Gastrocnemius medialis (tissue), 4 donors: ENCODE results near the gene GLT8D1.

ENCODE experiments used
- POLR2A ChIP-seq, 2 donors: fragments of 450-650 bp; IDR thresholded peaks; one replicate each; pipeline ENCODE4 v1.6.1; 2017; ENCODE audit warnings: antibody characterized with exemption in 2 of 2, mild to moderate bottlenecking in 2 of 2, moderate library complexity in 2 of 2
- TF ChIP-seq, protein P1 (sequence below), 5 experiments: fragments of 450-650 bp in 3 of 5; fragments of 200-600 bp in 2 of 5; sonication (generic) in 2 of 5; IDR thresholded peaks in 4 of 5; conservative IDR thresholded peaks in 1 of 5; 1 replicate in 4 of 5; 2 replicates in 1 of 5; pipeline ENCODE4 v1.5.1; 2016 to 2019; ENCODE audit warnings: antibody characterized with exemption in 5 of 5, mild to moderate bottlenecking in 3 of 5, moderate library complexity in 3 of 5

DNA sequence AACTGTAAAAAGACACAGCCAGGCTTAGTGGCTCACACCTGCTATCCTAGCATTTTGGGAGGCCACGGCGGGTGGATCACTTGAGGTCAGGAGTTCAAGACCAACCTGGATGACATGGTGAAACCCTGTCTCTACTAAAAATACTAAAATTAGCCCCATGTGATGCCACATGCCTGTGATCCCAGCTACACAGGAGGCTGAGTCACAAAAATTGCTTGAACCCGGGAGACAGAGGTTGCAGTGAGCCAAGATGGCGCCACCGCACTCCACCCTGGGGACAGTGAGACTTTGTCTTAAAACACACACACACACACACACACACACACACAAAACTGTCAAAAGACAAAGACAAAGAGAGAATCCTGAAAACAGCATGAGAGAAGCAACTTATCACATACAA lies 18.3 kb upstream of the GLT8D1 start:
- no peak for TF ChIP-seq POLR2A (IDR thresholded peaks at IDR 0.05)
- TF ChIP-seq, protein P1, sequence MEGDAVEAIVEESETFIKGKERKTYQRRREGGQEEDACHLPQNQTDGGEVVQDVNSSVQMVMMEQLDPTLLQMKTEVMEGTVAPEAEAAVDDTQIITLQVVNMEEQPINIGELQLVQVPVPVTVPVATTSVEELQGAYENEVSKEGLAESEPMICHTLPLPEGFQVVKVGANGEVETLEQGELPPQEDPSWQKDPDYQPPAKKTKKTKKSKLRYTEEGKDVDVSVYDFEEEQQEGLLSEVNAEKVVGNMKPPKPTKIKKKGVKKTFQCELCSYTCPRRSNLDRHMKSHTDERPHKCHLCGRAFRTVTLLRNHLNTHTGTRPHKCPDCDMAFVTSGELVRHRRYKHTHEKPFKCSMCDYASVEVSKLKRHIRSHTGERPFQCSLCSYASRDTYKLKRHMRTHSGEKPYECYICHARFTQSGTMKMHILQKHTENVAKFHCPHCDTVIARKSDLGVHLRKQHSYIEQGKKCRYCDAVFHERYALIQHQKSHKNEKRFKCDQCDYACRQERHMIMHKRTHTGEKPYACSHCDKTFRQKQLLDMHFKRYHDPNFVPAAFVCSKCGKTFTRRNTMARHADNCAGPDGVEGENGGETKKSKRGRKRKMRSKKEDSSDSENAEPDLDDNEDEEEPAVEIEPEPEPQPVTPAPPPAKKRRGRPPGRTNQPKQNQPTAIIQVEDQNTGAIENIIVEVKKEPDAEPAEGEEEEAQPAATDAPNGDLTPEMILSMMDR (IDR thresholded peaks at IDR 0.05 in 4 of 5, conservative IDR thresholded peaks at IDR 0.05 in 1 of 5) = no peak
